B cell (primary cell): ENCODE data around the gene SATB2. TPM values are rescaled to one million over a fixed set of nuclear protein-coding genes. Genes with fewer than 3 reads are reported as not detected.

Experiments used
- ATAC-seq: fragments of 200-7000 bp; cut with Tn5 transposase; one replicate; pipeline ENCODE4 v1.10.0; 2021; ENCODE audit warnings: low read depth, mild to moderate bottlenecking, moderate number of reproducible peaks, moderate library complexity
- CTCF ChIA-PET: fragments of 350-600 bp; sonication (Branson Sonifier 250); formaldehyde crosslinking; loops from one replicate; lab custom pipeline; 2021; ENCODE audit warnings: antibody characterized with exemption, inconsistent platforms; lab: Charles Lee
- POLR2A ChIA-PET: fragments of 350-600 bp; sonication (Branson Sonifier 250); formaldehyde crosslinking; loops from one replicate; lab custom pipeline; 2021; ENCODE audit warnings: antibody characterized with exemption; lab: Charles Lee
- DNase-seq: peaks from one replicate; pipeline ENCODE4 v3.0.0; 2013
- H2AFZ ChIP-seq: 2 replicates; pipeline ENCODE4 v1.6.1; 2012; ENCODE audit warnings: mild to moderate bottlenecking, low read depth, low read length; ENCODE audit not compliant: insufficient read depth, poor library complexity, severe bottlenecking
- H3K27ac ChIP-seq, 2 donors: 1 replicate in 1 of 2; 2 replicates in 1 of 2; pipeline ENCODE4 v1.5.1; 2012 to 2013; ENCODE audit warnings: low read length in 2 of 2, mild to moderate bottlenecking in 2 of 2, moderate library complexity in 1 of 2
- H3K27me3 ChIP-seq, 4 experiments: fragments of 200-600 bp in 1 of 4; sonication (generic) in 1 of 4; replicated peaks in 1 of 4; 1 replicate in 2 of 4; 2 replicates in 2 of 4; pipeline versions ENCODE4 v1.6.1 to v1.7.0; 2013 to 2016; ENCODE audit warnings: low read length in 3 of 4, mild to moderate bottlenecking in 2 of 4, mixed read lengths in 1 of 4, moderate library complexity in 1 of 4; ENCODE audit not compliant: insufficient read depth in 4 of 4, control insufficient read depth in 3 of 4; ENCODE audit errors: control extremely low read depth in 1 of 4
- H3K36me3 ChIP-seq, 2 experiments: replicated peaks in 1 of 2; 1 replicate in 1 of 2; 2 replicates in 1 of 2; pipeline versions ENCODE4 v1.6.1 to v1.7.1; 2013; ENCODE audit warnings: low read length in 1 of 2; ENCODE audit not compliant: insufficient read depth in 2 of 2, control insufficient read depth in 1 of 2; ENCODE audit errors: control extremely low read depth in 1 of 2, extremely low read depth in 1 of 2
- H3K4me1 ChIP-seq, 2 donors: fragments of 200-600 bp in 1 of 2; sonication (generic) in 1 of 2; 1 replicate in 1 of 2; 2 replicates in 1 of 2; pipeline versions ENCODE4 v1.5.1 to v1.6.1; 2013 to 2017; ENCODE audit warnings: low read length in 2 of 2; ENCODE audit not compliant: control insufficient read depth in 2 of 2, insufficient read depth in 2 of 2
- H3K4me2 ChIP-seq: replicated peaks from 2 replicates; pipeline ENCODE3; 2012; ENCODE audit warnings: mild to moderate bottlenecking, low read depth, low read length; ENCODE audit not compliant: poor library complexity, severe bottlenecking
- H3K4me3 ChIP-seq, 5 experiments: fragments of 200-600 bp in 1 of 5; sonication (generic) in 1 of 5; 1 replicate in 3 of 5; 2 replicates in 2 of 5; pipeline versions ENCODE4 v1.5.1 to v1.7.0; 2011 to 2016; ENCODE audit warnings: low read length in 4 of 5, mild to moderate bottlenecking in 4 of 5, low read depth in 2 of 5, control low read depth in 1 of 5, moderate library complexity in 1 of 5; ENCODE audit not compliant: insufficient read depth in 1 of 5; ENCODE audit errors: control extremely low read depth in 1 of 5, extremely low read depth in 1 of 5
- H3K79me2 ChIP-seq: fragments of 200-600 bp; sonication (generic); one replicate; pipeline ENCODE4 v1.6.0; 2016; ENCODE audit warnings: low read length; ENCODE audit not compliant: control insufficient read depth, insufficient read depth
- H3K9ac ChIP-seq: fragments of 200-600 bp; sonication (generic); 2 replicates; pipeline ENCODE4 v1.6.1; 2017; ENCODE audit warnings: mild to moderate bottlenecking, low read length, moderate library complexity
- H3K9me3 ChIP-seq, 3 donors: one replicate each; pipeline versions ENCODE4 v1.6.1 to v1.7.1; 2013; ENCODE audit warnings: low read length in 2 of 3; ENCODE audit not compliant: control insufficient read depth in 2 of 3, insufficient read depth in 1 of 3; ENCODE audit errors: control extremely low read depth in 1 of 3
- H4K20me1 ChIP-seq: 2 replicates; pipeline ENCODE4 v1.6.0; 2012; ENCODE audit warnings: mild to moderate bottlenecking, low read length; ENCODE audit not compliant: insufficient read depth, control insufficient read depth, poor library complexity, severe bottlenecking
- H3K27ac Mint-ChIP-seq: one replicate; pipeline ENCODE4 v1.8.0; 2021; ENCODE audit warnings: mixed read lengths
- H3K27me3 Mint-ChIP-seq: one replicate; pipeline ENCODE4 v1.8.0; 2021; ENCODE audit warnings: mixed read lengths
- H3K4me1 Mint-ChIP-seq: one replicate; pipeline ENCODE4 v1.8.0; 2021; ENCODE audit warnings: mixed read lengths
- H3K4me3 Mint-ChIP-seq: one replicate; pipeline ENCODE4 v1.8.0; 2021; ENCODE audit warnings: mixed read lengths
- H3K9me3 Mint-ChIP-seq: one replicate; pipeline ENCODE4 v1.8.0; 2022; ENCODE audit warnings: mixed read lengths; ENCODE audit not compliant: insufficient read depth
- EZH2 ChIP-seq: IDR thresholded peaks from 2 replicates; pipeline ENCODE4 v1.6.1; 2012; ENCODE audit warnings: borderline replicate concordance, low read depth, mild to moderate bottlenecking, moderate library complexity, low read length; ENCODE audit not compliant: insufficient read depth, poor library complexity, severe bottlenecking
- WGBS: methylation state at CpG from one replicate; pipeline ENCODE4 v1.1.5; 2013; ENCODE audit warnings: missing lambda C conversion rate; ENCODE audit not compliant: insufficient coverage; 5-methylcytosine and 5-hydroxymethylcytosine counted together
- intact Hi-C: fragments of 100-400 bp; cut with micrococcal nuclease; formaldehyde crosslinking; loops from one replicate; pipeline ENCODE4 v1.10.0; 2022
- polyA plus RNA-seq: library from polyadenylated mRNA; depleted of rRNA; stranded (reverse); fragments of >200 nt; gene quantifications from 2 replicates; pipeline ENCODE4 v1.2.3, GENCODE V29; 2012
- total RNA-seq, 2 donors: library from RNA; stranded (reverse); fragments of 120-200 nt in 1 of 2; gene quantifications; 1 replicate in 1 of 2; 2 replicates in 1 of 2; pipeline versions ENCODE4 v1.2.3 to v1.2.4, GENCODE V29; 2013 to 2022
- TF ChIP-seq, protein P1 (sequence below): fragments of 200-600 bp; IDR thresholded peaks from one replicate; pipeline ENCODE4 v1.8.0; 2022; ENCODE audit warnings: antibody characterized with exemption, mild to moderate bottlenecking

SATB2 gene
- total and polyA plus RNA-seq, 2 donors (not counting 1 experiment from before 2014, with no cell fraction given), result 0.13 to 0.49 TPM

DNA sequence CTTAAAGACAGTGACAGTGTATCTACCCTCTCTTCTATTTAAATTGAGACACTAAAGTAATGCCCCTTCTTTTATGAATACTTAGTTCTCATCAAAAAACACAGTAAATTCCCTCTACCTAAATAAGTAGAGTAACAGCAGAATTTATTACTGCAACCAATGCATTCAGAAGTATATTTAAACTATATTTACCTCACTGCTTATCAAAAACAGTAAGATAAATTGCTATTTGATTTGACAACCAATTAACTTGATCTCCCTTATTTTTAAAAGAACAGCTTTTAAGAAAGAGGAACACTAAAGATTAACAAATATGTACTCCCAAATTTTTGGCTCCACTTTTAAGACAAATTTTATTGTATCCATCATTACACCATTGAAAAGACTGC is 4.8 kb downstream of the SATB2 start:
- DNase-seq, result no peak
- CTCF ChIA-PET, result interaction anchor here (1.8 kb wide), 1 partner anchor 36 kb away, joined by 7 read pairs; no protein-coding TSS in a partner anchor
- H3K27ac ChIP-seq, result no peak overlapping the region

DNA sequence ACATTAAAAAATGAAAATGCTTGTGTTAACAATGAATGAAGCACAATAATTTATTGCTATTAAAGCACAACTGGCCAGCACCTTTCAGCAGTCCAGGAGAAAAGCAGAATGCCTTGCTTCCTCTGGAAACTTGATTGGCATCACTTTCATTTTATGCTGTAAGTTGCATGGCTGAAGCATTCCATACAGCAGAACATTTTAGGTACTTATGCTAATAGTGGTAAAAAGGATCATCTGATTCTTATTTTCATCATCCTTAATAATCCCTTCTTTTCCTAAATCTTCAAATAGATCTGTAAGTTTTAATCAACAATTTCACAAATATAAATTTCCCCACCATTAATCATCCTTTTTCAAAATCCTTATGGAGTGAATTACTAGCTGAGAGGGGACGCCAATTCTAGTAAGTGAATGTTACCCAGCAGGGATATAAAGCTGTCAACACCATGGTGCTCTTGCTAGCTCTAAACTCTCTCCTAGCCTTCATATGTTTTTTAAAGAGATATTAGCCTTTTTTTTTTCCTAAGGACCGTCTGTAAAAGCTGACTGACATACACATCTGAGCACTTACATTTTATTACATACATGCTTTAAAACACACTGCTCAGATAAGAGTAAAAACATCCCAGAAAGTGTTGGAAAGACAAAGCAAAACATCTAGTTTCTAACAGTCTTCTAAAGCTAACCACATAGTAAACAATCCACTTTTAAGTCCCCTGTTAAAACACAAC is 5.3 kb downstream of the SATB2 start:
- WGBS, result no CpG with 5 or more reads among the region's 2 CpGs
- intact Hi-C loops, result no loop called here
- no peaks in the 10 kb centered on the region for H3K9me3 Mint-ChIP-seq
- Histone ChIP-seq H3K4me1 (peaks cover 21 to 22% of the 10 kb centered on the region in 2 donors), H4K20me1 (no peaks in the 10 kb centered on the region), H3K79me2 (no peaks in the 10 kb centered on the region), H3K36me3 (no peaks in the 10 kb centered on the region), H3K27ac (no peak overlapping the region), H2AFZ (no peak overlapping the region), H3K9ac (no peak overlapping the region), H3K4me2 (no peak overlapping the region), H3K9me3 (peaks cover 1 to 19% (median 4%) of the 10 kb centered on the region in 3 donors), H3K27me3 (peaks cover 2 to 50% (median 36%) of the 10 kb centered on the region in 4 experiments), H3K4me3 (no peak overlapping the region)
- H3K27me3 Mint-ChIP-seq, result peaks cover 37% of the 10 kb centered on the region
- POLR2A ChIA-PET, result no interaction called here
- H3K4me3 Mint-ChIP-seq, result no peak overlapping the region
- TF ChIP-seq, protein P1, sequence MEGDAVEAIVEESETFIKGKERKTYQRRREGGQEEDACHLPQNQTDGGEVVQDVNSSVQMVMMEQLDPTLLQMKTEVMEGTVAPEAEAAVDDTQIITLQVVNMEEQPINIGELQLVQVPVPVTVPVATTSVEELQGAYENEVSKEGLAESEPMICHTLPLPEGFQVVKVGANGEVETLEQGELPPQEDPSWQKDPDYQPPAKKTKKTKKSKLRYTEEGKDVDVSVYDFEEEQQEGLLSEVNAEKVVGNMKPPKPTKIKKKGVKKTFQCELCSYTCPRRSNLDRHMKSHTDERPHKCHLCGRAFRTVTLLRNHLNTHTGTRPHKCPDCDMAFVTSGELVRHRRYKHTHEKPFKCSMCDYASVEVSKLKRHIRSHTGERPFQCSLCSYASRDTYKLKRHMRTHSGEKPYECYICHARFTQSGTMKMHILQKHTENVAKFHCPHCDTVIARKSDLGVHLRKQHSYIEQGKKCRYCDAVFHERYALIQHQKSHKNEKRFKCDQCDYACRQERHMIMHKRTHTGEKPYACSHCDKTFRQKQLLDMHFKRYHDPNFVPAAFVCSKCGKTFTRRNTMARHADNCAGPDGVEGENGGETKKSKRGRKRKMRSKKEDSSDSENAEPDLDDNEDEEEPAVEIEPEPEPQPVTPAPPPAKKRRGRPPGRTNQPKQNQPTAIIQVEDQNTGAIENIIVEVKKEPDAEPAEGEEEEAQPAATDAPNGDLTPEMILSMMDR, result no peak
- no peak for TF ChIP-seq EZH2
- no peak overlapping the region for H3K27ac Mint-ChIP-seq
- CTCF ChIA-PET, result interaction anchor here (1.8 kb wide), 1 partner anchor 36 kb away, joined by 7 read pairs; no protein-coding TSS in a partner anchor
- ATAC-seq (no peak), DNase-seq (no peak)
- H3K4me1 Mint-ChIP-seq, result peaks cover 19% of the 10 kb centered on the region

More for the DNA sequence above, 4.8 kb downstream of the SATB2 start:
- Mint-ChIP-seq H3K4me1 (peaks cover 22% of the 10 kb centered on the region), H3K9me3 (no peaks in the 10 kb centered on the region), H3K27me3 (peaks cover 38% of the 10 kb centered on the region), H3K4me3 (no peak overlapping the region), H3K27ac (no peak overlapping the region)
- Histone ChIP-seq H3K4me3 (no peak overlapping the region), H4K20me1 (no peaks in the 10 kb centered on the region), H3K27me3 (peaks cover 2 to 50% (median 40%) of the 10 kb centered on the region in 4 experiments), H3K4me2 (no peak overlapping the region), H3K79me2 (no peaks in the 10 kb centered on the region), H2AFZ (no peak overlapping the region), H3K4me1 (peaks cover 26 to 27% of the 10 kb centered on the region in 2 donors), H3K9me3 (peaks cover 1 to 24% (median 4%) of the 10 kb centered on the region in 3 donors), H3K36me3 (no peaks in the 10 kb centered on the region), H3K9ac (no peak overlapping the region)
- TF ChIP-seq, protein P1, result no peak
- TF ChIP-seq EZH2, result no peak
- ATAC-seq, result no peak
- intact Hi-C loops, result no loop called here
- POLR2A ChIA-PET, result no interaction called here
